SK-MEL-5 (cell line): Measurements from ENCODE around the gene PCBD2. TPM values are rescaled to one million over a fixed set of nuclear protein-coding genes. Genes with fewer than 3 reads are reported as not detected.
A peak's percentile ranks its signal among the peaks of the same experiment; 100 is the strongest.
"Not testable (repeated sequence)": the region's sequence is repeated elsewhere in the genome, so short reads cannot be mapped to it uniquely, and the experiment has no call there.

ENCODE experiments used
- DNase-seq: peaks from one replicate; pipeline ENCODE4 v3.0.0-alpha.2; 2016; ENCODE audit warnings: low read depth, low spot score
- in situ Hi-C: cut with HindIII; loops from 2 replicates; pipeline ENCODE4 v1.10.0; 2016; ENCODE audit warnings: low sequenced_read_pairs, high pct_unique_total_duplicates, low pct_unique_long_range_greater_than_20kb
- total RNA-seq: library from RNA; depleted of rRNA; stranded (reverse); fragments of >200 nt; shearing (Covaris generic); gene quantifications from 2 replicates; pipeline ENCODE4 v1.2.3, GENCODE V29; 2014

PCBD2 gene
- total RNA-seq, 1 experiment from 2014 or later = 6.7 TPM

DNA sequence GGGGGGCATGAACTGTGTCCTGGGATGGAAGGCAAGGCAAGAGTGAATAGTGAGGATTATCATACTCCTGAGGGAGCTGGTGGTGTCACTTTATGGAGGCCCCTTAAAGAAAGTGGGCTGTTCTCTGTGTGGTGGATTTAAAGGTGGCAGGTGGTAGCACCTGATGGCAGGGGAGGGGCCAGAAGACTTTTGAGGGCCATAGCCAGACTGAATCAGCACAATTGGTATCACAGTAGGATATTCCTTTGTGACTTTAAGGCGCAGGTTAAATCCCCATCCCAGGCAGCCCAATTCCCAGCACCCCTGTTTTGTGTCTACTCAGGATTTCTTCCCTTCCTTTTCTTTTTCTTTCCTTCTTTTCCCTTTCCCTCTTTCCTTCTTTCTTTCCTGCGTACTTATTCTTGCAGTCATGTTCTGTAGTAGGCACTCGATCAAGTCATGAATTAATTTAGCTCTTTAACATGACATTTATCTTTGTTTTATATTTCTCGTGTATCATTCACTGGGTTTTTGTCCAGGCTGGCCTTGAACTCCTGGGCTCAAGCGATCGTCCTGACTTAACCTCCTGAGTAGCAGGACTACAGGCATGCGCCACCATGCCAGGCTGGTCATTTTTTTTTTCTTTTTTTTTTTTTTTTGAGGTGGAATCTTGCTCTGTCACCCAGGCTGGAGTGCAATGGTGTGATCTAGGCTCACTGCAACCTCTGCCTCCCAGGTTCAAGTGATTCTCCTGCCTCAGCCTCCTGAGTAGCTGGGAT lies 11.0 kb upstream of the PCBD2 start:
- in situ Hi-C loops = no loop called here
- DNase-seq = no peak

DNA sequence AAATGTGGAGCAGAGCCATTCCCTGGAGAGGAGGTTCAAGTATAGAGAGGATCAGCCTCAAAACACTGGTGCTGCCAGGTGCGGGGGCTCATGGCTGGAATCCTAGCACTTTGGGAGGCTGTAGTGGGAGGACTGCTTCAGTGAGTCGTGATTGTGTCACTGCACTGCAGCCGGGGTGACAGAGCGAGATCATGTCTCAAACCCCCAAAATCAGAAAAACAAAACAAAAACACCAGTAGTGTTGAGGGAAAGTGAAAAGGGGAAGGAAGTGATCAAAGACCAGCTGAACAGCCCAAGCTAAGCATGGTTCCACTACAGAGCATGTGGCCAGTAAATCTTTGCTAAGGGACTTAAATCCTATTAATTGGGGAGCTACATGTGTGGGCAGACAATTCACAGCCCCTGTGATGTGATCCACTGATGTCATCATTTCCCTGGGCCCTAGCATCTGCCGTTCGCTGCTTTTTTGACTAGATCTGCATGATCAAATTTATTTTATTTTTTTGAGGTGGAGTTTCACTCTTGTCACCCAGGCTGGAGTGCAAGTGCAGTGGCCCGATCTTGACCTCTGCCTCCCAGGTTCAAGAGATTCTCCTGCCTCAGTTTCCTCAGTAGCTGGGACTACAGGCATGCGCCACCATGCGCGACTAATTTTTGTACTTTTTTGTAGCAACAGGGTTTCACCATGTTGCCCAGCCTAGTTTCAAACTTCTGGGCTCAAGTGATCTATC lies 2.7 kb upstream of the PCBD2 start:
- in situ Hi-C loops = no loop called here
- no peak for DNase-seq

DNA sequence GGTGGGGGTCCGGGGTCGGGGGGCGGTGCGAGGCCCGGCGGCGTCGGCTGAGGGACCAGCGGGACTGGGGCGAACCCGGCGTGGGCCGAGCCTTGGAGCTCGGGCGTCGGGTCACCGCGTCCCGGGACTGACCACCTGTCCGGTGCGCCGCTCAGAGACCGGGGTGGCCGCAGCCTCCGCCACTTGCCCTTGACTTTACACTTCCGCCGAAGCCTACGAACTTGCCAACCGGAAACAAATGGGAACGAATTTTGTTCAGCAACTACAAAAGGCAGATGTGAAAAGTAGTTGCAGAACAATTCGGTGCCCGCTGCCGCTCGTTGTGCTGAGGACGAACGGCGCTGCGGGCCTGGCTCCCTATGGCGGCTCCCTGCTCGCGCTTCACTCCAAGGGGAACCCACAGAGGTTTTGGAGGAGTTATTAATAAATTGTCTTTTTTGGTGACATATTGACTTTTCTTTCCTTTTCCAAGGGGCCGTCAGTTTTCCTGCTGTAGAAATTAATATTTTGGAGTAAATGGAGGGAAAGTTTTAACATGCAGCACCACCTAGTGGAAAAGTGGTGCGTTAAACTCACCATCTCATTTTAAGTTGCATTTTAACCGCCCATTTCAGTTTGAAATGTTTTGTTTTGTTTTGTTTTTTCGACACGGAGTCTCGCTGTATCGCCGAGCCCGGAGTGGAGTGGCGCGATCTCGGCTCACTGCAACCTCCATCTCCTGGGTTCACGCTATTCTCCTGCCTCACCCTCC lies 490 bp downstream of the PCBD2 start:
- peak; percentile 76 for DNase-seq
- in situ Hi-C loops = no loop called here

DNA sequence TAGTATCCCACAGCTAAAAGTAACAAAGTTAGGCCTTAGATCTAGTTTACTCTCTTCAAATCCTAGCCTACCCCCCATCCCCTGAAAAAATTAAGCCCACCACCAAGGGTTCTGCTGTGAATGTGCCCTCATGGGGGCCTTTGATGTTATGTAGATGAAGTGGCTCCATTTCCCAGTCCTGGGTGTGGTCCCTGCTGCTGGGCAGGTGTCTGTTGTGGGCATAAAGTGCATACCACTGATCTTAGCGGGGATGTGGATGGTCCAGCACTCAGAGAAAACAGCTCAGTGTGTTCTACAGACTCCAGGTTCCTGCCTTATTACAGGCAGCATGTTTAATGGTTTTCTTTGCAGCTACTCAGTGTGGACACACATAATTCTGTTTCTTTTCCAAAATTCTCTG lies 1.9 kb downstream of the PCBD2 start:
- in situ Hi-C loops = no loop called here
- DNase-seq = no peak

DNA sequence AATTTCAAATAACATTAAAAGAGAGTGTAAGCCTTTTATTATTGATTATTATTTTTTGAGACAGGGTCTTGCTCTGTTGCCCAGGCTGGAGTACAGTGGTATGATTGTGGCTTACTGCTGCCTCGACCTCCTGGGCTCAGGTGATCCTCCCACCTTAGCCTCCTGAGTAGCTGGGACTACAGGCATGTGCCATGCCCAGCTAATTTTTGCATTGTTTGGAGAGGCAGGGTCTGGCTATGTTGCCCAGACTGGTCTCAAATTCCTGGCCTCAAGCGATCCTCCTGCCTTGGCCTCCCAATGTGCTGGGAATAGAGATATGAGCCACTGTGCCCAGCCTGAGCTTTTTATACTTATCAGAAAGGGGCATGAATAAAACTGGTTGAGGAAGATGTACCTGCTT lies 5.8 kb downstream of the PCBD2 start:
- in situ Hi-C loops, DNase-seq: not testable (repeated sequence)

DNA sequence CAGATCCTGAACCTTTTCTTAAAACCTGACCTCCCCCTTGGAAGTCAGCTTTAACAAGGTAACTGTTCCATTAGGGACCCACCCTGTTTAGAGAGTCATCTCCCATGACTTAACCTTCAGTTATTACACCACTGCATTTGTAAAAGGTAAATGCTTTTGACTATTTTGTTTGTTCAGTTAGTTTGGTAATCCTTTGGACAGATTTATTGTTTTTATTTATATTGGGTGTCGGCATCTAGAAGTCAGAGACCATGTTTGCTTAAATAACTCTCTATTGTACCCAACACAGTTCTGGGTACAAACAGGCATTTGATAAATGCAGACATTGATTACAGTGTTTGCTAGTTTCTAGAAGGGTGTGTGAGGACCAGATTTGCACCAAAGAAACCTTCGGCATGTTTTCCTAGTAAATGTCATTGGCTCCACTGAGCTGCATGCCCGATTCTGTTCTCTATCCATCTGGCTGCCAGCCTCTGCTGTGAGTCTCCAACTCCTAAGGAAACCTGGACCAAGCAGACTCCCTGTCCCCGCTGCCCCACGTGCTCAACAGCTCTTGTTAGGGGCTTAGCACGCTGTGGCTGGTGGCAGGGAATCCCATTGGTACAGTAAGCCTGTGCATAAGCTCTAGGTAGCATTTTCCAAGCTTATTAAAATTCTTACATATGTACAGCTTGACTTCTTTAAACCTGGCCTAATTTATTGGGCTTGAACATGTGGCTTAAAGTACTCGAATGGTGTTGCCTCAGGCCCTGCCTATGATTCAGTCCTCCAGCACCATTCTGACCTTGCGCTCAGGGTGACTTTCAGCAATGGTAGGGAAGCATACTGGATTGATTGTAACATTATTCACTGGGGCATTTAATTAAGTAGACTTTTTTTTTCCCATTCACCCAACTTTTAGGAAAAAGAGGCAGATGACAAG lies 6.6 kb downstream of the PCBD2 start:
- in situ Hi-C loops = no loop called here
- DNase-seq = no peak

GRCh38 chr5:134913254-134913653 lies 8.3 kb downstream of the PCBD2 start:
- no peak for DNase-seq
- in situ Hi-C loops = no loop called here

DNA sequence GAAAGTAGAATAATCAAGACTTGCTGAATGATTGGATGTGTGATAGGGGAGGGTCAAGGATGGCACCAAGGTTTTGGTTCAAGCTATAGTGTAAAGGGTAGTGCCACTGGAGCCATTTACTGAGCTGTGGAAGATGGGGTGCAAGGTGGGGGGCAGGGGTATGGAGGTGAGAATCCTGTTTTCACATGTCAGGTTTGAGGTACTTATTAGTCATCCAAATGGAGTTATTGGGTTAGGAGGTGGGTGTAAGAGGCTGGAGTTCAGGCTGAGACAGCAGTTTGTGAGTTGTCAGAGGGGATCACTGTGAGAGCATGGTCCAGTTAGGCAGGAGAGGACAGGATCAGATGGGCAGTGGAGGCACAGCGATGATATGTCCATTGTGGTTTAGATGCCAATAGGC lies 8.9 kb downstream of the PCBD2 start:
- in situ Hi-C loops = no loop called here
- DNase-seq = no peak

GRCh38 chr5:134917070-134917815 lies 12.3 kb downstream of the PCBD2 start:
- no peak for DNase-seq
- in situ Hi-C loops = no loop called here

DNA sequence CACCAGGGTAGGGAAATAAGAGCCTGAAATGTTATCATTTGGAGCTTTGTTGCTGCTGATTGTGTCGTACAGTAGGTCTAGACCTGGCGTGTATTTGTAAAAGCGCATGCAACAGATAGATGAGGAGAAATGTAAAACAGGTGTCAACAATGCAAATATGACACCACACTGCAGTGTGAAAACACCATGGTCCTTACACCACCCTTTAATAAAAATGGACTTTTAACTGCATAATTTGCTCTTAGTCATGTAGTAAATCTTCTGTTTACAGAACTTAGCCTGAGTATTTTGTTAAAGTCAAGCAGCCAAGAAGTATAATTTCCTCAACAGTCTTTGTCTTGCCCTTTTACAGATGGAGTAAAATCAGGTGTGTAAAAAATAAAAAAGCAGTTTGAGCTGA lies 13.9 kb downstream of the PCBD2 start:
- in situ Hi-C loops = no loop called here

DNA sequence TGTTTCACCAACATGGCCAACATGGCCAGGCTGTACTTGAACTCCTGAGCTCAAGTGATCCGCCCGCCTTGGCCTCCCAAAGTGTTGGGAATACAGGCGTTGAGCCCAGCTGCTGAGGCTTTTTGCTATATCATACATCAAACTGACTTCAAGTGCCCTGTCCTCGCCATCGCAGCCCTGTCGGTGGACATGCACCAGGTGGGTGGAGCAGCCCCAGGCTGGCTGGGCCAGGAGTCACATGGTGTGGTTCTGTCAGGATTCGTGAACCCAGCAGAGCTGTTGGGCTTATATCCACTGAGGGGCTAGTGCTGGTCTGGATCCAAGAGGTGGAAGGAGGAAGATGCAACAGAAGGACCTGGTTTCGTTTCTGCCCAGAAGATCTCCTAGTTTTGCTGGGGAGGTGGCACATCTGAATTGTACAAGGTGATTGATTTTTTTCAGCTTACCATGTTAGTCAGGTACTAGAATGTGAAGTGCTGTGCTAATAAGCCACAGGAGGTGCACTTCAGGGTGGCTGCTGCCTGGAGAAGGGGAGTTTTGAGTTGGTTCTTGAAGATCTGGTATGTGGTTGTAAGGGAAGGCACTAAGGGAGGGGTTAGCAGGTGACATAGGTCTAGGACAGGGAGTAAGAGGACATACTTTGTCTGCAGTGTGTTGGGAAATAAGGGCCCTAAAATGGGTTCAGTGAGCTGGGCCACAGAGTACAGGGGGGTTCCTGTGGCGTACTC lies 16.1 kb downstream of the PCBD2 start:
- in situ Hi-C loops = no loop called here
- no peak for DNase-seq

More for the DNA sequence above, 13.9 kb downstream of the PCBD2 start:
- DNase-seq = no peak

- in situ Hi-C loops = no loop called here
- DNase-seq = no peak
Measured at GRCh38 chr5:134932508-134932907, 27.6 kb downstream of the PCBD2 start.

- in situ Hi-C loops = no loop called here
- no peak for DNase-seq
Measured at GRCh38 chr5:134934202-134934601, 29.3 kb downstream of the PCBD2 start.

GRCh38 chr5:134935711-134936602 lies 31.0 kb downstream of the PCBD2 start:
- DNase-seq = no peak
- in situ Hi-C loops = no loop called here

DNA sequence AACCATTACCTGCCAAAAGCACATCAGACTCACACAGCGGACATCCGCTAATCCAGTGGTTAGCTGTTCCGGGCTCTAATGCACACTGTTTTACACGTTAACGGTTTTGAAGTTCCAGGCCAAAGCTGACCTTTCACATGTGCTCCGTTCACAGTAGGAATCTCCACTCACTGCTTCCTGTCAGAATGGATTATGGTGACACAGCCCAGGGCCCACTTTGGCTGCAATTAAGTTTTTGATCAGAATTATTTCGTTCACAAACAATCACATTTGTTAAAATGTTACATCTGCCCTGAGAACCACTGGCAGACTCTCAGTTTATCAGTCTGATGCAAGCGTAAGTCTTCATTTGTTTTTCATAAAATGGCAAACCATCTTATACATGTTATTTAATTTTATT lies 32.6 kb downstream of the PCBD2 start:
- DNase-seq = no peak
- in situ Hi-C loops = no loop called here
